ENCODE measurements around the gene SMIM44.

DNA sequence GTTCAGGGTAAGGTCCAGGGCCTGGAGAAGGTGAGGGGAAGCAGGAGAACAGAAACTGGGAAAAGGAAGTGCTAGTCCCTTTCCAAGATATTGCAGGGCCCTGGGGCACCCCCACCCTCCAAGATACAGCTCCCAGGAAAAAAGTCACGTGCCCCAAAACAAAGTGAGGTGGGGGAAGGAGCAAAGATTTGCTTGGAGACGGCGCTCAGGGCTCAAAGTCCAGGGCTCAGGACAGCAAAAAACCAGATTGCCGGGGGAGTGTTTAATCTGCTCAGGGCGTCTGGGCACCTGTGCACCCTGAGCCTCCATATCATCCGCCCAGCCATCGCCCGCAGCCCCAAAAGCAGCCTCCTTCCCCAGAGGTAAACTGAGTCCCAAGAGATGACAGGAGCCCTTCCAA is 9.2 kb downstream of the SMIM44 start:
- TF ChIP-seq, protein P1, sequence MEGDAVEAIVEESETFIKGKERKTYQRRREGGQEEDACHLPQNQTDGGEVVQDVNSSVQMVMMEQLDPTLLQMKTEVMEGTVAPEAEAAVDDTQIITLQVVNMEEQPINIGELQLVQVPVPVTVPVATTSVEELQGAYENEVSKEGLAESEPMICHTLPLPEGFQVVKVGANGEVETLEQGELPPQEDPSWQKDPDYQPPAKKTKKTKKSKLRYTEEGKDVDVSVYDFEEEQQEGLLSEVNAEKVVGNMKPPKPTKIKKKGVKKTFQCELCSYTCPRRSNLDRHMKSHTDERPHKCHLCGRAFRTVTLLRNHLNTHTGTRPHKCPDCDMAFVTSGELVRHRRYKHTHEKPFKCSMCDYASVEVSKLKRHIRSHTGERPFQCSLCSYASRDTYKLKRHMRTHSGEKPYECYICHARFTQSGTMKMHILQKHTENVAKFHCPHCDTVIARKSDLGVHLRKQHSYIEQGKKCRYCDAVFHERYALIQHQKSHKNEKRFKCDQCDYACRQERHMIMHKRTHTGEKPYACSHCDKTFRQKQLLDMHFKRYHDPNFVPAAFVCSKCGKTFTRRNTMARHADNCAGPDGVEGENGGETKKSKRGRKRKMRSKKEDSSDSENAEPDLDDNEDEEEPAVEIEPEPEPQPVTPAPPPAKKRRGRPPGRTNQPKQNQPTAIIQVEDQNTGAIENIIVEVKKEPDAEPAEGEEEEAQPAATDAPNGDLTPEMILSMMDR (IDR thresholded peaks at IDR 0.05), result no peak
- TF ChIP-seq POLR2A (IDR thresholded peaks at IDR 0.05), result no peak

Measured in thyroid gland (tissue), 4 donors.